NCI-H345 treated with DMSO at 0.1 percent for 48 hours (cell line): Measurements from ENCODE around the gene UBAC1.
A peak's percentile ranks its signal among the peaks of the same experiment; 100 is the strongest.
"Not testable (repeated sequence)": the region's sequence is repeated elsewhere in the genome, so short reads cannot be mapped to it uniquely, and the experiment has no call there.

ENCODE experiments used
- DNase-seq: peaks from one replicate; lab custom pipeline; 2025; ENCODE audit not compliant: unreplicated experiment; lab: John Stamatoyannopoulos, UW

UBAC1 gene

GRCh38 chr9:135925496-135926133 lies 35.6 kb downstream of the UBAC1 start:
- DNase-seq = no peak

DNA sequence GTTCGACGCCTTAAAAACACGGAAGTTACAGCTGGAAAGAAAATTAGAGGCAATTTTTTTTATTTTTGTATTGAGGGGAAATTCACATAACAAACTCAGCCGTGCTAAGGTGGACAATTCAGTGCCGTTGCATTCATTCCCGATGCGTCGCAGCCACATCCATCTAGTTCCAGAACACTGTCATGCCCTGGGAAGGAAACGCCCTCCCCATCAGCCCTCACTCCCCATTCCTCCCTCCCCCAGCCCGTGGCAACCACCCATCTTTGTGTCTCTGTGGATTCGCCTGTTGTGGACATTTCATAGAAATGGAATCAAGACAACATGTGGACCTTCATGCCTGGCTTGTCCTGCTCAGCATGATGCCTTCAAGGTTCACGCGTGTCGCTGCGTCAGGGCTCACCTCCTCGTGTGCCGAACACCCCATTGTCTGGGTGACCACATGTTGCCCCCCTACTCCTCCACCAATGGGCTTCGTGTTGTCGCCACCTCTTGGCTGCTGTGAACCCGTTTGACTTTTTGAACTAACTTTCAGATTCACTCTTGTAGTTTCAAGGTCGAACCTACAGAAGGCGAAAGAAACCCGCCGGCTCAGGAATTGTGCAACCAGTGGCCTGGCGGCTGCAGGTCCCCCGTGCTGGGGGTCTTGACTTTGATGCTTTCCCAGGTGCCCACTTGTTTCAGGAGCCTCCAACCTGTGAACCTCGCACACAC lies 36.4 kb downstream of the UBAC1 start:
- no peak for DNase-seq

DNA sequence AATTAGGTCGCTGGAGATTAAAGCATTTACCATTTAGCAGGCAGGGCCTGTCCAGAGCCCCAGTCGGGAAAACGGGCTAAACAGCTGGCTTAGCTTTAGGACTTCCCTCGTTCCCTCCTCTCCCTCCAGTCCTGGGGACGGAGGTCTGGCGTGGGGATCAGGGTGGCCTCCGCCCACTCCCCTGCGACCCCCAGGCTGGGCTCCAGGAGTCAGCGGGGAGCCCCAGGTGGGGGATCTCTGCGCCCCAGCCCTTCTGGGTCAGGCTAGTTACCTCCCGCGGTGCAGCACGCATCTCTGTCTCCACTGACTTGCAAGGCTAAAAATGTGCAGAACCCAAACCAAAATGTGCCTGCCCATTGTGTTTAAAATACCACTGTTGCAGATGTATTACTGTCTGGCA lies 37.7 kb downstream of the UBAC1 start:
- DNase-seq = no peak

DNA sequence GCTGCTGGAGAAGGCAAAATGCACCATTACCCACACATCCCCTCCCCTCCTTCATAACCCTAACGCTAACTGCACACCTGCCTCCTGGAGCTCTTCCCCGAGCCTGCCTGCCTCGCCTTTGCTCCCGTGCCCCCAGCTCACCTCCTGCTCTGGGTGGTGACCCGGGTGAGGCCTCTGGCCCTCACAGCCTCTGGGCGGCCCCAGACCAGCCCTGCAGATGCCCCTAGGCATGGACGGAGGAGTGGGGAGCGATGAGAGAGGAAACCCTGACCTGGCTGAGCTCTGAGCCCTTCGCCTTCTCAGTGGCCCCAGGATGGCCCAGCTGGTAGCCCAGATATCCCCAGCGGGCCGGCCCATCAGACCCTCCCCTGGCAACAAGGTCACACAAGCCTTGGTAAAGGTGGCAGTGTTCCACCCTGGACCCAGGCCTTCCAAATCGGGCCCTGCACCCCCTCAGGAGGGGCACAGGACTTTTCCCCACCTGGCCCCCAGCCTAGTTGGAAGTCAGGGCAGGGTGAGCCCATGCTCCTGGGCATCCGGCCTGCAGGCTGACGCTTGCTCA lies 39.3 kb downstream of the UBAC1 start:
- no peak for DNase-seq

- no peak for DNase-seq
These were observed 40.1 kb downstream of the UBAC1 start for GRCh38 chr9:135920973-135921585.

GRCh38 chr9:135920256-135920930 lies 40.8 kb downstream of the UBAC1 start:
- no peak for DNase-seq

DNA sequence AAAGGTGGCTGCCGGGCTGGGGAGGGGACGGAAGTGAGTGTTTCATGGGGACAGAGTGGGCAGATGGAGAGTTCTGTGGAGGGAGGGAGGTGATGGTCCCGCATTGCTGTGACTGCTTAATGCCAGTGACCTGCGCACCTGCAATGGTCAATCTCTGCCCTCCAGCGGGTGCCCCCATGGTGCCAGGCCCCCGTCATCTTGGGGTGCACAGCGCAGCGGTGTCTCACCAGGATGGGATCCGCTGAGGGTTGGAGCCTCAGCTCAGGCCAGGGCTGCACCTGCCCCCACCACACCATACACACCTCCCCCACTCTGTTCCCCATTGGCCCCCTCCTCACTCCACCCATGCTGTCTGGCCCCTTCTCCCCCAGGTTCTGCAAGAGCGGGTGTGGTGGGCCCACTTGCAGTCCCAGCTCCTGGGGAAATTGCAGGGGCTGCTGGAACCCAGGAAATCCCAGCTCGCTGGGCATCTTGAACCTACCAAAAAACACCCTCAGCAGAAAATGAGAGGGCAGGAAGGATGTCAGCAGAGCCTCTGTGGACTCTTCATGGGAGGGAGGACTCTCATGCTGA lies 41.8 kb downstream of the UBAC1 start:
- no peak for DNase-seq

- not testable (repeated sequence) for DNase-seq
These were observed 44.9 kb downstream of the UBAC1 start for GRCh38 chr9:135916227-135916626.

GRCh38 chr9:135914921-135915320 lies 46.3 kb downstream of the UBAC1 start:
- no peak for DNase-seq

- not testable (repeated sequence) for DNase-seq
These were observed 49.9 kb downstream of the UBAC1 start for GRCh38 chr9:135911233-135911632.

GRCh38 chr9:135910757-135911156 lies 50.4 kb downstream of the UBAC1 start:
- DNase-seq = no peak

- no peak for DNase-seq
These were observed 51.0 kb downstream of the UBAC1 start for GRCh38 chr9:135910216-135910615.

DNA sequence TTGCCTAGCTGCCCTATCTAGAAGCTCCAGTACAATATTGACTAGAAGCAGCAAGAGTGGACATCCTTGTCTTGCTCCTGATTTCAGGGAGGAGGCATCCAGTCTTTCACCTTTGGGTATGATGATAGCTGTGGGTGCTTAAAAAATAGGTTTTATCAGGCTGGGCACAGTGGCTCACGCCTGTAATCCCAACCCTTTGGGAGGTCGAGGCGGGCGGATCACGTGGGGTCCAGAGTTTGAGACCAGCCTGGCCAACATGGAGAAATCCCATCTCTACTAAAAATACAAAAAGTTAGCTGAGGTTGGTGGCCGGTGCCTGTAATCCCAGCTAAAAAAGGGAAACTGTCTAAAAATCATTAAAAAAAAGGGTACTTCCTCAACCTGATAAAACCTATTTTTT lies 51.8 kb downstream of the UBAC1 start:
- DNase-seq = no peak

- DNase-seq = no peak
These were observed 52.4 kb downstream of the UBAC1 start for GRCh38 chr9:135908754-135909204.

GRCh38 chr9:135908093-135908753 lies 53.0 kb downstream of the UBAC1 start:
- no peak for DNase-seq

DNA sequence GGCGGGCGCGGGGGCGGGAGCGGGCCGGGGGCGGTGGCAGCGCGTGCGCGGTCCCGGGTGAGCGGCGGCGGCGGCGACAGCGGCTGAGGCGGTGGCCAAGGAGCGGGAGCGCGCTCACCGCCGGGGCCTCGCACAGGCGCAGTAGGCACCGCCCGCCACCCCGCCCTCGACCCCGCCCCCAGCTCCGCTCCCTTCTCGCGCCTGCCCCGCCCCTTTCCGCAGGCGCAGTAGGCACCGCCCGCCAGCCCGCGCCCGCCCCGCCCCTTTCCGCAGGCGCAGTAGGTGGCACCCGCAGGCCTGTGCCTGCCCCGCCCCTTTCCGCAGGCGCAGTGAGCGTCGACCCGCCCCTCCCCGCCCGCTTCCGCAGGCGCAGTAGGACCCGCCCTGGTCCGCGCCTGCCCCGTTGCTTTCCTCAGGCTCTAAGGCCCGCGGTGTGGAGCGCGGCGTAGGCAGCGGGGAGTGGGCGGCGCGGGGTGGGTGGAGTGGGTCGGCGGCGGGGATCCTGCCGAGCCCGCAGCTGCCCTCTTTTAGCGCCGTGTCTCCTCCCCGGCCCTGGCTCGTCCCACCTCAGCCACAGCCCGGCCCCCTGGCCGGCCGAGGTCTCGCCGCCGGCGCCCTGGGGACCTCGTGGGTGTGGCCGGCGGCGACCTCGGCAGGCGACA lies 53.6 kb downstream of the UBAC1 start, which contains the start of gene CAMSAP1:
TSS of gene CAMSAP1 (minus strand) at position 116 of the 662 bp plus-strand sequence. CDS start 387 bp downstream, outside the sequence.
- peak; percentile 84 for DNase-seq

GRCh38 chr9:135907006-135907430 lies 54.2 kb downstream of the UBAC1 start:
- no peak for DNase-seq

GRCh38 chr9:135906291-135907005 lies 54.7 kb downstream of the UBAC1 start:
- DNase-seq = no peak
